NCI-H446 (cell line): ENCODE results near the gene ALDH3B2.
"Not testable (repeated sequence)": the region's sequence is repeated elsewhere in the genome, so short reads cannot be mapped to it uniquely, and the experiment has no call there.

Experiments used
- DNase-seq, 2 experiments: peaks; one replicate each; lab custom pipeline; 2025; lab: John Stamatoyannopoulos, UW

Gene ALDH3B2

DNA sequence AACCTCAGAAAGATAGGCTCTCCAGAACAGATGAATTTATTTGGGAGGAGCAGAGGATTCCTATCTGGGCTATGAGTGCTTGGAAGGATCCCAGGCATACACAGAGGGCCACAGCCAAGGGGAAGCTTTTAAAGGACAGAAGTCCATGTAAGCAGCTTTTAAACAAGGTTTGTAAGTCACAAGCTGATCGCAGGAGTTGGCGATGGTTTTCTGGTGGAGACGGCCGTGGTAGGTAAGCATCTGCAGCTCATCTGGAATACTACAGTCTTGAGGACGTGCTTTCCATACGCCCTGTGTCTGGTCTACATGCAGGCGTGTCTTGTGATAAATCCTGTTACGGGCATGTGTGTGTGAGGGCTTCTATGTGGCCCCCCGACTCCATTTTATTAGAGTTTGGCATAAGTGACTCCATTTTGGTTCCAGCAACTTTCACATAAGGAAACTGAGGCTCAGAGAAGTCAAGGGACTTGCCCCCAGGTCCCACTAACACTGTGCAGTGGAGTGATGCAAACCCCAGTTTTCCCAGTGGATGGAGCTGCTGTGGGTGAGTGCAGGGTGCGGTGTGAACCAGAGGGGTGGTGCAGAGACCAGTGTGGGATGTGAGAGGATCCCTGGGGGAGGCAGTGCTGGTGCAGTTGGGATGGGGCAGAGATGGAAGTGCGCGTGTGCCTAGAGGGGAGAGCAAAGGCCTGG, 12.1 kb downstream of the ALDH3B2 start:
- DNase-seq, result no peak

DNA sequence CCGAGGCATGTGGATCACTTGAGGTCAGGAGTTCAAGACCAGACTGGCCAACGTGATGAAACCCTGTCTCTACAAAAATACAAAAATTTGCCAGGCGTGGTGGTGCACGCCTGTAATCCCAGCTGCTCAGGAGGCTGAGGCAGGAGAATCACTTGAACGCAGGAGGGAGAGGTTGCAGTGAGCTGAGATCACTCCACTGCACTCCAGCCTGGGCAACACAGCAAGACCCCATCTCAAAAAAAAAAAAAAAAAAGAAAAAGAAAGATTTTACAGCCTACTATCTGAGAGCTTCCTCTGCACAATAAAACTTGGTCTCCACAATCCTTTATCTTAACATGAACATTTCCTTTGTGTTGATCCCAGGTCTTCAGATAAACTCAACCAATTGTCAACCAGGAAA, 13.7 kb downstream of the ALDH3B2 start:
- not testable (repeated sequence) for DNase-seq

DNA sequence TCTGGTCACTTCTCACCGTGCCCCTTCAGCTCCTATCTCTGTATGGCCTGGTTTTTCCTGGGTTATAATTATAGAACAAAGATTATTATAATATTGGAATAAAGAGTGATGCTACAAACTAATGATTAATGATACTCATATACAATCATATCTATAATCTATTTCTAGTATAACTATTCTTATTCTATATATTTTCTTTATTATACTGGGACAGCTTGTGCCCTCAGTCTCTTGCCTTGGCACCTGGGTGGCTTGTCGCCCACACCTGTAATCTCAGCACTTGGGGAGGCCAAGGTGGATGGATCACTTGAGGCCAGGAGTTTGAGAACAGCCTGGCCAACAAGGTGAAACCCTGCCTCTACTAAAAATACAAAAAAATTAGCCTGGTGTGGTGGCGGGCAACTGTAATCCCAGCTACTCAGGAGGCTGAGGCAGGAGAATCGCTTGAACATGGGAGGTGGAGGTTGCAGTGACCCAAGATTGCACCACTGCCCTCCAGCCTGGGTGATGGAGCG, 14.7 kb downstream of the ALDH3B2 start:
- not testable (repeated sequence) for DNase-seq

DNA sequence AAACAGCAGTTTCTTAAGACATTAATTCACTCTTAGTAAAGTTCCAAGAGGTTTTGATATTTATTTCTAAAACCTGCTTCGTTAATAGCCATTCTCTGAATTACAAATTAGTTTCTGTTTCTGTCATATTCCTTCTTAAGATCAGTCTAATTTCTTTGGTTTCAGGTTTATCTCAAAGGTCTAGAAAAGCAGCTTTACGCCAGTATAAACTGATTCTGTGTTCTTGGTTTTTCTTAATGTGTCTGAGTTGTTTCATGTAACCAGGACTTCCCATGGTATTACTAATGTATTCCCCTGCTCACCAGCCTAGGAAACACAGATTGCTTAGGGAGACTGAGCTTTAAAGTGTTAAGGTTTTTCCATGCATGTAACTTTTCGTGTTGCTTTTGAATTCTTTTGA, 17.1 kb downstream of the ALDH3B2 start:
- DNase-seq, result no peak

DNA sequence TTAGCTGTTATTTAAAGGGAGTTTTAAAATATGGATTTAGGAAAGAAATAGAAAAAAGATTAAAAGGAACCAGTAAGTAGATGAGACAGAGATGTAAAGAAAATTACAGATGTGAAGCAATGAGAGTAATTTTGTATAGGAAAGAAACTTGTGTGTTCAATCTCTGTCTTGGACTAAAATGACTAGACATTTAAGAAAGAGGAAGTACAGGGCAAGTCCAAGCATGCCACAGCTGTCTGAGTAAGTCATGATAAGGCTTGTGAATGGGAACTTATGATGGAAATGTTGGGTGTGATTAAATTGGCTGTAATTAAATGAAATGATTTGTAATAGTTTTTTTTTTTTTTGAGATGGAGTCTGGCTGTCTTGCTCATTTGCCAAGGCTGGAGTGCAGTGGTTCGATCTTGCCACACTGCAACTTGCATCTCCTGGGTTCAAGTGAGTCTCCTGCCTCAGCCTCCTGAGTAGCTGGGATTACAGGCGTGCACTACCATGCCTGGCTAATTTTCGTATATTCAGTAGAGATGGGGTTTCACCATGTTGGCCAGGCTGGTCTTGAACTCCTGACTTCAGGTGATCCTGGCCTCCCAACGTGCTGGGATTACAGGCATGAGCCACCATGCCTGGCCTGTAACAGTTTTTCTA, 18.0 kb downstream of the ALDH3B2 start:
- no peak for DNase-seq

DNA sequence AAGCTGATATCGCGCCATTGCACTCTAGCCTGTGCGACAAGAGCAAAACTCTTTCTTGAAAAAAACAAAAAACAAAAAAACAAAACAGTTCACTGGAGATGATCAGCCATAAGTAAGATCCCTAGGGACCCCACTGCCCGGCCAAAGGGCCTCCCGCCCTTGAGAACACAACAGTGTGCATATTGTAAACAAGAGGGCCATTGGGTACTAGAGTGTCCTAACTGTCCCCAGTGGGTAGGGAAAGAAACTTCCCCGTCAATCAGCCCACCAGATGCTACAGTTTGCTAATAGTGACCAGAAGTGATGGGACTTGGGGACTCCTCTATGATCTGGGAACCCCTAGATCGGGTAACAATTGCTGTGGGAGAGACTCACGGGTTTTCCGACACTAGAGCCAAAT, 20.2 kb downstream of the ALDH3B2 start:
- DNase-seq, result no peak

DNA sequence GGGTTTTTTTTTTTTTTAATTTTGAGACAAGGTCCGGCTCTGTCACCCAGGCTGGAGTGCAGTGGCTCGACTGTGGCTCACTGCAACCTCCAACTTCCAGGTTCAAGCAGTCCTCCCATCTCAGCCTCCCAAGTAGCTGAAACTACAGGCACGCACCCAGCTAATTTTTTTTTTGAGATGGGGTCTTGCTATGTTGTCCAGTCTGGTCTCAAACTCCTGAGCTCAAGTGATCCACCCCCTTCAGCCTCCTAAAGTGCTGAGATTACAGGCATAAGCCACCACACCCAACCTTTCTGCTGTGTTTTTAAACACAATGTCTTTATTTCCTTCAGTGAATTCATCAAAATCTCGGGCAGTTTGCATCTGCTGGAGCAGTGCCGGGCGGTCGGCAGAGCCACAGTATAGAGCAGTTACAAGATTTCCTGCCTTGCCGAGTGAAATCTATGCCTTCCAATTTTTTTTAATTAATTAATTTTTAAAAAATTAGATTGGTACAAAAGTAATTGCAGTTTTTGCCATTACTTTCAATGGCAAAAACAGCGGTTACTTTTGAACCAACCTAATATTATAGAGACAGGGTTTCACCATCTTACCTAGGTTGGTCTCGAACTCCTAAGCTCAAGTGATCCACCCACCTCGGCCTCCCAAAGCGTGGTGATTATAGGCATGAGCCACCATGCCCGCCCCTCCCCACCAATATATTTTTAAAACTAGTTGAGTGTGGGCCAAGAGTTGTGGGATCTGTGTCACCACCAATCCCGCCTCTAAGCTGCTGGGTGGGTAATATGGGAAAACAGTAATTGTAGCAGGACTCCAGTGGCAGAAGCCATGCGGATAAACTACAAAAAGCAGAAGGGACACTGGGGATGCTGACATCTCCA, 21.2 kb downstream of the ALDH3B2 start:
- DNase-seq, result no peak

DNA sequence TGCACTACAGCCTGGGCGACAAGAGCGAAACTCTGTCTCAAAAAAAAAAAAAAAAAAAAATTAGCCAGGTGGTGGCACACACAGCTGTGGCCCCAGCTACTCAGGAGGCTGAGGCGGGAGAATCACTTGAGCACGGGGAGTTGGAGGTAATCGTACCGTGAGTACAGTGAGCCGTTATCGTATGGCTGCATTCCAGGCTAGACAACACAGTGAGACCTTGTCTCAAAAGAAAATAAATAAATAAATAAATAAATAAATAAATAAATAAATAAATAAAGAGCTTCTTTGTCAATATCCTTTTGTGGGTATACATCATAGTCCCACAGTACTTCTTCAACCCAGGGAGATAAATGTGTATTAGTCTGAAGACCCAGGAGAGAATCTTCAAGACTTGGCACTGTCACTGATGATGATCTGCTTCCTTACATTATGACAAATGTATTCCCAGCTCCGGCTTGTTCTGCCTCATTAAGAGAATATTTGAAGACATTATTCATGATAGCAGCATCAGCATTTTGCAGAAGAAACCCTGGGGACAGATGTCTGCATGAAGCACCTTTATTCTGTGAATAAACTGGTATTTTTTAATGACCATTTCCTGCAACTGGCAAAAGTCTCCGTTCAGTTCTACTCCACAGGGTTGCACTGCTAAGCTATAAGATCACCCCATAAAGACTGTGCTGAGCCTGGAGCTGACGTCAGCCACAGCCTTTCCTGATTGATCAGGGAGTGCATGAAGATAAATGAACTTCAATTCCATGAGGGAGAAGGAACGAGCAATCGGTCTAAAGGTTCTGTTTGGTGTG, 22.2 kb downstream of the ALDH3B2 start:
- no peak for DNase-seq

DNA sequence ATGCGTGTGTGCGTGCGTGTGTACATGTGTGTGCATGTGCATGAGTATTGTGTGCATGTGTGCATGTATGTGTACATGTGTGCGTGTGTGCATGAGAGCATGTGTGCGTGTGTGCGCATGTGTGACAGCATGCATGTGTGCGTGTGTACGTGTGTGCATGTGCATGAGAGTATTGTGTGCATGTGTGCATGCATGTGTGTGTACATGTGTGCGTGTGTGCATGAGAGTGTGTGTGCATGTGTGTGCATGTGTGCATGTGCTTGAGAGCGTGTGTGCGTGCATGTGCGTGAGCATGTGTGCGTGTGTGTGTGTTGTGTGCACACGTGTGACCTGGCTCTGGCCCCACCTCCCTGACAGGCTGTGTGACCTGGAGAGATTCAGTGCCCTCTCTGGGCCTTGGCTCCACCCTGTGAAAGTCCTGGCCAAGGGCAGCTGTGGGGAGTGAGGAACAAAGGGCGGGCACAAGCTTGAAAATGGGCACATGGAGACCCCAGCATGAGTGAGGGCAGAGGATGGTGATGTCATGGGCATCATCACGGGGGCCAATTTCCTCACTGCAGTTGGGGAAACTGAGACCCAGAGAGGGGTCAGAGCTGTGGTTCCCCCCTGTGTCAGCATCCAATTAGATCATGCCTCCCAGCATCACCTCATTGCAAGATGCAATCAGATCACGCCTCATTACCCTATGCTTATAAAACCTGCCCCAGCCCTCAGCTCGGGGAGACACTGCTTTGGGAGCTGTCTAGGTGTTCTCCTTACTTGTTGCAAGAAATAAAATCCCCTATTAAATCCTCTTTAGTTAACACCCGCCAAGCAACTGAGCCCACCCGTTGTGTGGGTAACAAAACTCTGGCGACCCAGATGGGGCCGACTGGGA, 24.6 kb downstream of the ALDH3B2 start:
- no peak for DNase-seq

DNA sequence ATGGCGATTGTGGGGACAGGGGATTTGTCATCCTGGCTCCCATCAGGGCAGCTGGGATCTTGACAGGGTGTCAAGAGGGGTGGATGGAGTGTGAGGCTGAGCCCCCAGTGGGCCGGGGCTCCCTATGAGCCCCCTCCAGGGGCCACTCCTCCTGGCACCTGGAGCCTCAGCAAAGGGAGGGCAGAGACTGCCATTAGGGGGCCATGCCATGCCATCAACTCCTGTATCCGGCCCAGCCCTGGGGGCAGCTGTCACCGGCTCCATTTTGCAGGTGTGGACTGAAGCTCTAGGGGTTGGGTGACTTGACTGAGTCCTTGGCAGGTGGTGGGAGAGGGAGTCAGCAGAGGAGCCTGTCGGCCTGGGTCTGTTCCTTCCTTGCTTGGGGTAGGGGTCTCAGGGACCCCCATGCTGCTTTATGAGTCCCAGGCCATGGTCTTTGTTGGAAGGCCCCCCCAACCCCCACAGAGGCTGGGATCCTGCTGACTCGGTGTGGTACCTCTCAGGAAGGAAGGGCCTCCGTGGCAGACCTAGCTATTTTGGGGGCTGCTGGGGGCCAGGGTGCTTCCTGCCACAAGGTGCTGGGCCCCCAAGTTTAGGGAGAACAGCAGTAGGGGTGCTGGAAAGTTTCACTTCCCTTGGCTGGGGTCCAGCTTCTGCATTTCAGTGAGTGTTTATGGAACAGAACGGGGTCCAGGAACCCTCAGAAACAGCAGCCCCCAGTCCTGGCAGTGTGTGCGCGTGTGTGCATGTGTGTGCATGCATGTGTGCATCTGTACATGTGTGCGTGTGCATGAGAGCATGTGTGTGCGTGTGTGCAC, 25.4 kb downstream of the ALDH3B2 start:
- no peak for DNase-seq

DNA sequence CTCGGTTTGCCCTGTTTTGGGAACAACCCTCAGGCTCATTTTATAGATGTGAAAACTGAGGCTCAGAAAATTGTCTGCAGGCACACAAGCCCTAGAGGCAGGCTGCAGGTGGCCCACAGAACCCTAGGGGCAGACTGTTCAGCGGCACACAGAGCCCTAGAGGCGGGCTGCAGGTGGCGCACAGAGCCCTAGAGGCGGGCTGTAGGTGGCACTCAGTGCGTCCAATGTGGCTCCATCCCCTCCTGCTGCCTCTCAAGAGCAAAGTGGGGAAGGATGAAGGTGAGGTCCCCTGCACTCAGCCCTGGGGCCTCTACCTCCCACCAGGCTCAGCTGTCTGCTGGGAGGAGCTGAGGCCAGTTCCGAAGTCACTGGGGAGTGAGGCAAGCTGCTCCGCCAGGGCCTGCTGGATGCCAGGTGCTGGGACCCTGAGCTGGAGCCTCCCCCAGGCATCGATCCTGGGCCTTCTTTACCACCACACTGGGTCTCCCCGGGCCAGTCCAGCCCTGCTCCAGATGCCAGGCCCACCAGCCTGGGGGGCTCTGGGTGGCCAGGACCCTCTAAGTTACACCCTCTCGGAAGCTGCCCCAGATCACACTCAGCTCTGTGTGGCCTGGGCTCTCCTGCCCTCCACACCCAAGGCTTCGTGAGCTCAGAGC, 26.2 kb downstream of the ALDH3B2 start:
- DNase-seq, result no peak

DNA sequence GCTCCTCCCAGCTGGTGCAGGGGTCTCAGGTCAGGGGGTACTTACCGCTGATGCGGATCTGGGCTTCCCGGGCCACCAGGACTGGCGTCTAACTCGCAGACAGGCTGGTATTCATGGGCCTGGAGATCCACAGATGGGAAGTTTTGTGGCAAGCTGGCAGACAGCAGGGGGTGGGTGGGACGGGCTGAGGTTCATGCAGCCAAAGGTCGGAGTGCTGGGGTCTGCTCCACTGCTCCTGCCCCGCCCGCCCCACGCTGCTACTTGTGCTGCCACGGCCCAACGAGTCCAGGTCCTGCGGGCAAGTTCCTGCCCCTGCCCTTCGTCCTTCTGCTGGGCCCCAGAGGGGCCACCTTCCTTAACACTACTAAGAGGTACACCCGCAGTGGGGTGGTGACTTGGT, 27.0 kb downstream of the ALDH3B2 start:
- no peak for DNase-seq

DNA sequence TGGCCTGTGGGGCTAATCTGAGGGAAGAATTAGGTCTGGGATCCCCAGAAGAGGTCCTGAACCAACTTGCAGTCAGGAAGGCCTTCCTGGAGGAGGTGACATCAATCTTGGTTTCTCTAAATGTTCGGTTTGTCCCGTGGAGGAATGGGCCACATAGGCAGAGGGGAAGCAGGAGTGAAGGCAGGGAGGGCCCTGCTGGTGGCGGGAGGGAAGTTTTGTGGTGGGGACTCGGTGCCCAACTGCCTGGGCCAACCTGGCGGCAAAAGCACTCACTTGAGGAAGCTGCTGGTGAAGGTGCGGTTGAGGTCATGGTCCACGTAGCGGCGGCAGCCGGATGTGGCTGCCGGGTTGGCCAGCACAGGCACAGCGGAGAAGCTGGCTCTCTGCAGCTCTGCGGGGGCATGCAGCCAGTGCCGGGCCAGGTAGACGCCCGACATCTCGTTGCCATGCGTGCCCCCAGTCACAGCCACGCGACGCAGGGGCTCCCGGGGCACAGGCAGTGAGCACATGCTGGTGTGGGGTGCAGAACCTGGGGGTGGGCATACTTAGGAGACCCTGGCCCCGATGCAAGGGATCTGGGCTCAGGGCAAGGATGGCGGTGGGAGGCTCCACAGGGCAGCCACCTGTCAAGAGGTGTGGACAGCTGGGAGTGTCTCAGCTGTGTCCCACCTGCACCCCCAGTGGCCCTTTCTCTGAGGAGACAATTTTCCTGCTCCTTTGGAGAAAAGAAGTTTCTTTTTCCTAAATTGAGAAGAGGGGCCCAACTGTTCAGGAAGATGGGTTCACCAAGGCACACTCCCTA, 27.7 kb downstream of the ALDH3B2 start:
- no peak for DNase-seq

DNA sequence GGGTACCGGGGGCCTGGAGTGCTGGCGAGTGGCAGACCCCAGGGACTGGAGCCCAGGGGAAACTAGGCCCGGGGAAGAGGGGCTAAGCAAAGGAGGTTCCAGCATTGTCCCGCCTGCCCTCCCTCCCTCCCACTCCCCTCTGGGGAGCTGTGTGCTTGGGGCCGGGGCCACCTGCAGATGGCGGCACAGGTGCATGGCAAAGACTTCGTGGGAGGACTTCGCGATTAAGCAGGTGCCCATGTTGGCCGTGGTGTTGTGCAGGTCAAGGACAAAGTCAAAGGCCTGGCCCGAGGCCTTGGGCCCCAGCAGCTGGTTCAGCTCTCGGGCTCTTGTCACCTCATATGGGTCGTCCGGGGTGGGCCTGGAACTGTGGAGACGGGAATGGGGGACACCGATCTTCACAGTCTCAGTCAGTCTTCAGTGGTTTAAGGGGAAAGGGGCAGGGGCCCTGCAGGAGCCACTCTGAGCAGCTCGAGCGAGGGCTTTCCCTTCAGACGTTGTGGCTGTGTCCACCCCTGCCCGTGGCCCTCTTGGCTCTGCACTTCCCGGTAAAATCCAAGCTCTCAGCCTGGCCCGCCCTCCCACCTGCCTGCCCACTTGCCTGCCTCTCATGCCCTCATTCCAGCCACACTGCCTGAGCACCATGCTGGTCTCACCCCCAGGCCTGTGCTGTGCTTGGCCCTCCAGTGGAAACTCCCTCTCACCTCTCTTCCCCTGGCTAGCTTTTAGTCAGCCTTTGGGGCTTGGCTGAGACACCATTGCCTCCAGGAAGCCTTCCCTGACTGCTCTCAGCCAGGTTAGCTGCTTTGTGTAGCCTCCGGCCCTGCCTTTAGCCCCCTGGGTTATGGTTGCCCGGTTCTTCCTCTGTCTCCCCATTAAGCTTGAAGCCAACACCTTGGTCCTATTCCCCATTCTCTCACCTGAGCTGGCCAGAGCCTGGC, 28.6 kb downstream of the ALDH3B2 start:
- DNase-seq, result no peak

DNA sequence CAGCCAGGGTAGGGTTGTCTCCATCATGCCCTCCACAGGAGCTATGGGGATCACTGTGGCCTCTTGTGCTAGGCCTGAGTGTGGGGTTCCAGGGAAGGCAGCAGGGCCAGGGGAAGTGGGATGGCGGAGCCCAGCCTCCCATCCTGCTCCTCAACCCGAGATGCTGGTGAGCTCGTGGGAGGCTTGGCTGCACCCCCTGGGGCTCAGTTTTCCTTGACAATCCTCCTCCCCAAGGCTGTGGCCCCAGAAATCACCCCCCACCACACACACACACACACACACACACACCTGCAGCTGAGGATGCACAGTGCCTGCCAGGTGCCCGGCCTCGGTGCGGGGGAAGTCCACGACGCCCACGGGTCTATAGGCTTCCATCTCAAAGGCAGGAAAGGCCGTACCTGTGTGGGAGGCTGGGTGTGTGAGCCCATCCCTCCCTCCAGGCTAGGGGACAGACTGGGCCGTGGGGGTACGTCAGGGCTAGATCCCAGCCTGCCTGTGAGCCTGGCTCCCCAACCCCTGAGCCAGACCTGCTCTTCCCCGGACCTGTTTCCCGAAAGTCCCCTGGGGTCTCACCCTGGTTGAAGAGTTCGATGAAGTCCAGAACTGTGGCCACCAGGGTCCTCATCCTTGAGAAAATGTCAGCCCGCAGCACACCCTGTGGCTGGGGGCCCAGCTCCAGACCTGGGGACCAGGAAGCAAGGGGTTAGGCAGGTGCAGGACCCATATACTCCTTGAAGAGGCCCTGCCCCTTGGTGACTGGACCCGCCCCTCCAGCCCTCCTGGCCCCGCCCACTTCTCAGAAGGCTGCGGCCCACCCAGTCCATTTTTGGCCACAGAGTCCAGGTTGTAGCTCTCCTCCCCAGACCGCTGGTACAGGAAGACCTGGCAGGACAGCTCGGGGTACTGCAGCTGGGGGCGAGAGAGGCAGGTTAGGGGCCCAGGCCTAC, 29.7 kb downstream of the ALDH3B2 start:
- no peak for DNase-seq

DNA sequence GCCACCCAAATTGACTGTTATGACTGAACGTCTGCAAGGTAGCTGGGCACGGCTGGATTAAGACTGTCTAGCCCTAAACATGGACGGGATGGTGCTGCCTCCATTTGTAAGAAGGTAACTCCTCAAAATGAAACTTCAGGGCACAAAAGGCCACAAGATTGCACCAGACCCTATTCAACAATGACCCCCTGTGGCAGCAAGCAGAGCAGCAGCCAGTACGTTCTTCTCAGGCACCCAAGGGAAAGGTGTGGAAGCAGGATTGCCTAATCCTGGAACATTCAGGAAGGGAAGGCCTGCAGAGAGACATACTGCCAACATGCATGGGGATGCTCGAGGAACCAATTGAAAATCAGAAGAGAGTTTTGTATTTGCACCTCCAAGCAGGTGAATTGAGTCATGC, 30.4 kb downstream of the ALDH3B2 start:
- no peak for DNase-seq
